NCI-H82 treated with DMSO at 0.1 percent for 48 hours (cell line): ENCODE data around the gene EBI3.
"Not testable (repeated sequence)": the region's sequence is repeated elsewhere in the genome, so short reads cannot be mapped to it uniquely, and the experiment has no call there.

Experiments used
- DNase-seq: peaks from one replicate; lab custom pipeline; 2025; ENCODE audit not compliant: unreplicated experiment; lab: John Stamatoyannopoulos, UW

The EBI3 gene

GRCh38 chr19:4233282-4233853 lies 4.0 kb downstream of the EBI3 start:
- DNase-seq: no peak

- DNase-seq: no peak
Observed at GRCh38 chr19:4234142-4234861, 5.0 kb downstream of the EBI3 start.

GRCh38 chr19:4234862-4235201 lies 5.5 kb downstream of the EBI3 start:
- DNase-seq: no peak

- DNase-seq: not testable (repeated sequence)
Observed at GRCh38 chr19:4237510-4237909, 8.2 kb downstream of the EBI3 start.

- DNase-seq: no peak
Observed at GRCh38 chr19:4238831-4239230, 9.5 kb downstream of the EBI3 start.

GRCh38 chr19:4241824-4242430 lies 12.6 kb downstream of the EBI3 start:
- no peak for DNase-seq

GRCh38 chr19:4245938-4246337 lies 16.6 kb downstream of the EBI3 start:
- not testable (repeated sequence) for DNase-seq

- peak; percentile 97 for DNase-seq
Observed at GRCh38 chr19:4246767-4247593, 17.7 kb downstream of the EBI3 start, which contains the start of gene YJU2. YJU2 (plus strand) TSS chr19:4247080; CDS start chr19:4247147, 67 bp downstream.

- no peak for DNase-seq
Observed at GRCh38 chr19:4256563-4256962, 27.2 kb downstream of the EBI3 start.

GRCh38 chr19:4257025-4257424 lies 27.7 kb downstream of the EBI3 start:
- no peak for DNase-seq

GRCh38 chr19:4258181-4258580 lies 28.9 kb downstream of the EBI3 start:
- DNase-seq: no peak

GRCh38 chr19:4260613-4261191 lies 31.4 kb downstream of the EBI3 start:
- no peak for DNase-seq

GRCh38 chr19:4264812-4265211 lies 35.5 kb downstream of the EBI3 start:
- no peak for DNase-seq

- DNase-seq: no peak
Observed at GRCh38 chr19:4266253-4267000, 37.1 kb downstream of the EBI3 start.

GRCh38 chr19:4267101-4267900 lies 38.0 kb downstream of the EBI3 start:
- peak; percentile 5 for DNase-seq

- DNase-seq: no peak
Observed at GRCh38 chr19:4267901-4268815, 38.8 kb downstream of the EBI3 start.

- DNase-seq: no peak
Observed at GRCh38 chr19:4268816-4269430, 39.6 kb downstream of the EBI3 start.

GRCh38 chr19:4272894-4273293 lies 43.6 kb downstream of the EBI3 start:
- DNase-seq: no peak
